Neutrophil (primary cell): ENCODE measurements around the gene L3MBTL4.

Experiments
- H3K27ac ChIP-seq: fragments of 200-600 bp; sonication (generic); 2 replicates; pipeline ENCODE4 v1.5.1; 2016; ENCODE audit warnings: mild to moderate bottlenecking, moderate library complexity
- H3K27me3 ChIP-seq: fragments of 200-600 bp; sonication (generic); 2 replicates; pipeline ENCODE4 v1.6.0; 2016; ENCODE audit warnings: mild to moderate bottlenecking
- H3K36me3 ChIP-seq: fragments of 200-600 bp; sonication (generic); 2 replicates; pipeline ENCODE4 v1.5.1; 2017
- H3K4me1 ChIP-seq, 2 experiments: fragments of 200-600 bp in 1 of 2; sonication (generic) in 1 of 2; 1 replicate in 1 of 2; 2 replicates in 1 of 2; pipeline versions ENCODE4 v1.5.1 to v1.6.1; 2013 to 2016; ENCODE audit warnings: low read depth in 1 of 2, low read length in 1 of 2, mild to moderate bottlenecking in 1 of 2, moderate library complexity in 1 of 2; ENCODE audit not compliant: control insufficient read depth in 1 of 2, insufficient read depth in 1 of 2
- H3K4me3 ChIP-seq, 2 experiments: fragments of 200-600 bp in 1 of 2; sonication (generic) in 1 of 2; 1 replicate in 1 of 2; 2 replicates in 1 of 2; pipeline ENCODE4 v1.5.1; 2013 to 2016; ENCODE audit warnings: low read depth in 1 of 2, low read length in 1 of 2, mild to moderate bottlenecking in 1 of 2, moderate library complexity in 1 of 2
- H3K9me3 ChIP-seq: fragments of 200-600 bp; sonication (generic); 2 replicates; pipeline ENCODE4 v1.5.1; 2016
- CTCF ChIP-seq: fragments of 200-600 bp; sonication (generic); IDR thresholded peaks from 2 replicates; pipeline ENCODE4 v1.5.1; 2016; ENCODE audit warnings: antibody characterized with exemption

The L3MBTL4 gene

GRCh38 chr18:6368017-6368416 lies 46.7 kb downstream of the L3MBTL4 start:
- H3K27ac ChIP-seq, result no peak overlapping the region
- no peaks in the 10 kb centered on the region for H3K27me3 ChIP-seq
- H3K9me3 ChIP-seq, result no peaks in the 10 kb centered on the region
- no peak for TF ChIP-seq CTCF
- no peak overlapping the region for H3K4me3 ChIP-seq
- no peaks in the 10 kb centered on the region for H3K4me1 ChIP-seq
- no peaks in the 10 kb centered on the region for H3K36me3 ChIP-seq

GRCh38 chr18:6367208-6367607 lies 47.5 kb downstream of the L3MBTL4 start:
- H3K27ac ChIP-seq, result no peak overlapping the region
- H3K9me3 ChIP-seq, result no peaks in the 10 kb centered on the region
- no peaks in the 10 kb centered on the region for H3K36me3 ChIP-seq
- no peak overlapping the region for H3K4me3 ChIP-seq
- no peaks in the 10 kb centered on the region for H3K27me3 ChIP-seq
- TF ChIP-seq CTCF, result no peak
- no peaks in the 10 kb centered on the region for H3K4me1 ChIP-seq

GRCh38 chr18:6366776-6367175 lies 47.9 kb downstream of the L3MBTL4 start:
- no peaks in the 10 kb centered on the region for H3K9me3 ChIP-seq
- H3K27ac ChIP-seq, result no peak overlapping the region
- no peak overlapping the region for H3K4me3 ChIP-seq
- TF ChIP-seq CTCF, result no peak
- no peaks in the 10 kb centered on the region for H3K36me3 ChIP-seq
- no peaks in the 10 kb centered on the region for H3K4me1 ChIP-seq
- H3K27me3 ChIP-seq, result no peaks in the 10 kb centered on the region

GRCh38 chr18:6365385-6365784 lies 49.3 kb downstream of the L3MBTL4 start:
- no peaks in the 10 kb centered on the region for H3K27me3 ChIP-seq
- no peaks in the 10 kb centered on the region for H3K36me3 ChIP-seq
- no peak overlapping the region for H3K4me3 ChIP-seq
- H3K9me3 ChIP-seq, result no peaks in the 10 kb centered on the region
- no peaks in the 10 kb centered on the region for H3K4me1 ChIP-seq
- TF ChIP-seq CTCF, result no peak
- no peak overlapping the region for H3K27ac ChIP-seq

GRCh38 chr18:6363216-6363615 lies 51.5 kb downstream of the L3MBTL4 start:
- H3K4me1 ChIP-seq, result no peaks in the 10 kb centered on the region
- H3K27me3 ChIP-seq, result no peaks in the 10 kb centered on the region
- no peak overlapping the region for H3K27ac ChIP-seq
- no peak overlapping the region for H3K4me3 ChIP-seq
- H3K36me3 ChIP-seq, result no peaks in the 10 kb centered on the region
- TF ChIP-seq CTCF, result no peak
- no peaks in the 10 kb centered on the region for H3K9me3 ChIP-seq

GRCh38 chr18:6362559-6363129 lies 52.1 kb downstream of the L3MBTL4 start:
- no peak overlapping the region for H3K4me3 ChIP-seq
- no peak for TF ChIP-seq CTCF
- no peaks in the 10 kb centered on the region for H3K27me3 ChIP-seq
- no peaks in the 10 kb centered on the region for H3K4me1 ChIP-seq
- H3K36me3 ChIP-seq, result no peaks in the 10 kb centered on the region
- no peak overlapping the region for H3K27ac ChIP-seq
- H3K9me3 ChIP-seq, result no peaks in the 10 kb centered on the region
